Left renal cortex interstitium (tissue), 4 donors: ENCODE results near the gene TMEM8B. TPM values are rescaled to one million over a fixed set of nuclear protein-coding genes. Genes with fewer than 3 reads are reported as not detected.

Source experiments
- polyA plus RNA-seq, 4 donors: library from polyadenylated mRNA; unstranded; fragments of 120-200 nt; gene quantifications; one replicate each; pipeline ENCODE4 v1.2.1, GENCODE V29; 2013; ENCODE audit not compliant: insufficient read length in 4 of 4

The TMEM8B gene
- polyA plus RNA-seq, 4 donors: 25.6 to 39.5 (median 29.2) TPM

Other genes with a start within 250 kb of the TMEM8B start
- gene TESK1, start 224.0 kb upstream of the TMEM8B start, polyA plus RNA-seq: 10 to 100 TPM; 29.4 to 51.9 (median 41.7) TPM
- 1 to 10 TPM; 2.4 to 3.4 (median 2.9) TPM for gene CD72, start 210.8 kb upstream of the TMEM8B start, polyA plus RNA-seq
- gene SIT1, start 178.3 kb upstream of the TMEM8B start, polyA plus RNA-seq: under 1 TPM; 0.14 to 0.30 (median 0.18) TPM
- not detected for gene RMRP, start 171.2 kb upstream of the TMEM8B start, polyA plus RNA-seq
- 10 to 100 TPM; 16.3 to 25.8 (median 19.7) TPM for gene CCDC107, start 170.9 kb upstream of the TMEM8B start, polyA plus RNA-seq
- gene ARHGEF39, start 164.0 kb upstream of the TMEM8B start, polyA plus RNA-seq: 10 to 100 TPM in 2 of 4 donors, 1 to 10 TPM in 2; 6.1 to 11.0 (median 9.9) TPM
- gene CA9, start 155.3 kb upstream of the TMEM8B start, polyA plus RNA-seq: 1 to 10 TPM in 1 of 4 donors, under 1 TPM in 3; 0.61 to 1.2 (median 0.89) TPM
- gene TPM2, start 139.3 kb upstream of the TMEM8B start, polyA plus RNA-seq: 100 to 1,000 TPM; 127 to 206 (median 194) TPM
- gene TLN1, start 97.0 kb upstream of the TMEM8B start, polyA plus RNA-seq: 100 to 1,000 TPM; 144 to 186 (median 174) TPM
- 10 to 100 TPM; 38.0 to 44.0 (median 39.0) TPM for gene CREB3, start 96.6 kb upstream of the TMEM8B start, polyA plus RNA-seq
- 100 to 1,000 TPM in 2 of 4 donors, 10 to 100 TPM in 2; 91.6 to 145 (median 116) TPM for gene GBA2, start 80.0 kb upstream of the TMEM8B start, polyA plus RNA-seq
- 10 to 100 TPM; 26.0 to 31.0 (median 27.8) TPM for gene RGP1, start 79.9 kb upstream of the TMEM8B start, polyA plus RNA-seq
- gene MSMP, start 75.0 kb upstream of the TMEM8B start, polyA plus RNA-seq: not detected
- 10 to 100 TPM; 20.5 to 30.8 (median 27.7) TPM for gene NPR2, start 37.6 kb upstream of the TMEM8B start, polyA plus RNA-seq
- 1 to 10 TPM; 5.2 to 9.5 (median 6.0) TPM for gene SPAG8, start 17.0 kb upstream of the TMEM8B start, polyA plus RNA-seq
- gene HINT2, start 14.2 kb upstream of the TMEM8B start, polyA plus RNA-seq: 10 to 100 TPM; 47.6 to 70.1 (median 52.5) TPM
- gene FAM221B, start 496 bp upstream of the TMEM8B start, polyA plus RNA-seq: under 1 TPM in 3 of 4 donors, not detected in 1; 0.08 to 0.60 (median 0.22) TPM
- gene OR13J1, start 41.2 kb downstream of the TMEM8B start, polyA plus RNA-seq: not detected
- under 1 TPM in 3 of 4 donors, not detected in 1; 0.19 to 0.61 (median 0.28) TPM for gene HRCT1, start 77.0 kb downstream of the TMEM8B start, polyA plus RNA-seq
- gene SPAAR, start 80.3 kb downstream of the TMEM8B start, polyA plus RNA-seq: 1 to 10 TPM; 1.3 to 2.2 (median 2.1) TPM
- gene OR2S2, start 128.9 kb downstream of the TMEM8B start, polyA plus RNA-seq: not detected
- gene RECK, start 207.7 kb downstream of the TMEM8B start, polyA plus RNA-seq: 10 to 100 TPM; 27.5 to 30.9 (median 29.2) TPM